CD4-positive, alpha-beta T cell treated with Interleukin-17A for 4 hours (primary cell): ENCODE measurements around the gene LRRC45.

Source experiments
- DNase-seq: peaks from one replicate; pipeline ENCODE4 v3.0.0-alpha.2; 2020; ENCODE audit warnings: mixed read lengths

LRRC45 gene

GRCh38 chr17:82020572-82021106 lies 2.5 kb upstream of the LRRC45 start:
- DNase-seq, result no peak

- peak; percentile 75 for DNase-seq
These were observed 1.8 kb upstream of the LRRC45 start for GRCh38 chr17:82021107-82021899.

GRCh38 chr17:82021900-82022309 lies 1.2 kb upstream of the LRRC45 start:
- DNase-seq, result no peak

GRCh38 chr17:82022310-82022980 lies 660 bp upstream of the LRRC45 start, which contains the start of gene CENPX:
Gene CENPX, minus strand, starts transcription at chr17:82022878. Its CDS starts 17 bp downstream, at chr17:82022861.
- DNase-seq, result no peak

- DNase-seq, result peak; percentile 27
These were observed 539 bp downstream of the LRRC45 start for GRCh38 chr17:82023447-82024241.

GRCh38 chr17:82024859-82025258 lies 1.8 kb downstream of the LRRC45 start:
- DNase-seq, result no peak

GRCh38 chr17:82025401-82026107 lies 2.4 kb downstream of the LRRC45 start:
- DNase-seq, result no peak

GRCh38 chr17:82028246-82028645 lies 5.1 kb downstream of the LRRC45 start:
- DNase-seq, result no peak

GRCh38 chr17:82028966-82029365 lies 5.9 kb downstream of the LRRC45 start:
- no peak for DNase-seq

- no peak for DNase-seq
These were observed 6.3 kb downstream of the LRRC45 start for GRCh38 chr17:82029391-82029790.

GRCh38 chr17:82029990-82030469 lies 6.9 kb downstream of the LRRC45 start:
- no peak for DNase-seq

- peak; percentile 89 for DNase-seq
These were observed 7.6 kb downstream of the LRRC45 start for GRCh38 chr17:82030470-82031302.

GRCh38 chr17:82031303-82031884 lies 8.3 kb downstream of the LRRC45 start, which contains the start of gene RAC3:
Gene RAC3, plus strand, starts transcription at chr17:82031678. Its CDS starts 84 bp downstream, at chr17:82031762.
- no peak for DNase-seq

GRCh38 chr17:82031885-82032627 lies 9.0 kb downstream of the LRRC45 start:
- peak; percentile 60 for DNase-seq

GRCh38 chr17:82033359-82034085 lies 10.4 kb downstream of the LRRC45 start:
- DNase-seq, result no peak

- DNase-seq, result no peak
These were observed 11.4 kb downstream of the LRRC45 start for GRCh38 chr17:82034371-82035011.

GRCh38 chr17:82035488-82035887 lies 12.4 kb downstream of the LRRC45 start:
- DNase-seq, result no peak

GRCh38 chr17:82035956-82036633 lies 13.0 kb downstream of the LRRC45 start:
- no peak for DNase-seq
